H9 (cell line): ENCODE data around the gene CUBN. TPM values are rescaled to one million over a fixed set of nuclear protein-coding genes. Genes with fewer than 3 reads are reported as not detected.

ENCODE experiments used
- DNase-seq: peaks from one replicate; pipeline ENCODE4 v3.0.0-alpha.2; 2017
- H2AFZ ChIP-seq: one replicate; pipeline ENCODE4 v1.6.1; 2013; ENCODE audit warnings: mild to moderate bottlenecking, low read length, control low read depth, moderate library complexity
- H2AK5ac ChIP-seq: 2 replicates; pipeline ENCODE4 v1.6.1; 2013; ENCODE audit warnings: low read length, control low read depth, mixed read lengths; ENCODE audit not compliant: insufficient read length
- H2BK120ac ChIP-seq: one replicate; pipeline ENCODE4 v1.6.1; 2013; ENCODE audit warnings: low read depth, mild to moderate bottlenecking, low read length, control low read depth, inconsistent platforms; ENCODE audit not compliant: poor library complexity, severe bottlenecking
- H2BK12ac ChIP-seq: 2 replicates; pipeline ENCODE4 v1.6.1; 2013; ENCODE audit warnings: low read length, control low read depth, mixed read lengths, low read depth; ENCODE audit not compliant: insufficient read length
- H2BK15ac ChIP-seq: 2 replicates; pipeline ENCODE4 v1.6.1; 2013; ENCODE audit warnings: low read depth, low read length, control low read depth
- H2BK20ac ChIP-seq: one replicate; pipeline ENCODE4 v1.6.1; 2013; ENCODE audit warnings: low read depth, mild to moderate bottlenecking, low read length, control low read depth, inconsistent platforms; ENCODE audit not compliant: poor library complexity, severe bottlenecking
- H2BK5ac ChIP-seq: 2 replicates; pipeline ENCODE4 v1.6.1; 2013; ENCODE audit warnings: low read length, control low read depth, mixed read lengths; ENCODE audit not compliant: insufficient read length
- H3K14ac ChIP-seq: 2 replicates; pipeline ENCODE4 v1.6.1; 2013; ENCODE audit warnings: low read length, control low read depth; ENCODE audit not compliant: insufficient read depth
- H3K18ac ChIP-seq: 2 replicates; pipeline ENCODE4 v1.6.1; 2013; ENCODE audit warnings: low read depth, mild to moderate bottlenecking, mixed read lengths, low read length, control low read depth; ENCODE audit not compliant: insufficient read length
- H3K23ac ChIP-seq: 2 replicates; pipeline ENCODE4 v1.6.1; 2013; ENCODE audit warnings: low read length, control low read depth, mixed read lengths, low read depth; ENCODE audit not compliant: insufficient read length
- H3K23me2 ChIP-seq: 2 replicates; pipeline ENCODE4 v1.6.1; 2013; ENCODE audit warnings: low read depth, mild to moderate bottlenecking, mixed read lengths, low read length, control low read depth; ENCODE audit not compliant: insufficient read length, poor library complexity, severe bottlenecking
- H3K27ac ChIP-seq: 2 replicates; pipeline ENCODE4 v1.5.1; 2013; ENCODE audit warnings: low read length, control low read depth, mixed read lengths, low read depth; ENCODE audit not compliant: insufficient read length
- H3K27me3 ChIP-seq: 2 replicates; pipeline ENCODE4 v1.6.1; 2013; ENCODE audit warnings: low read length, control low read depth, inconsistent platforms; ENCODE audit not compliant: insufficient read depth
- H3K4ac ChIP-seq: 2 replicates; pipeline ENCODE4 v1.6.1; 2013; ENCODE audit warnings: low read depth, mild to moderate bottlenecking, control low read depth, inconsistent platforms, low read length, moderate library complexity
- H3K4me1 ChIP-seq: 2 replicates; pipeline ENCODE4 v1.6.1; 2013; ENCODE audit warnings: low read length, control low read depth, inconsistent platforms; ENCODE audit not compliant: insufficient read depth
- H3K4me2 ChIP-seq: 2 replicates; pipeline ENCODE4 v1.6.1; 2013; ENCODE audit warnings: low read length, control low read depth, mixed read lengths; ENCODE audit not compliant: insufficient read length, insufficient read depth
- H3K56ac ChIP-seq: 2 replicates; pipeline ENCODE4 v1.6.1; 2013; ENCODE audit warnings: low read depth, mild to moderate bottlenecking, mixed read lengths, low read length, control low read depth; ENCODE audit not compliant: insufficient read length
- H3K79me1 ChIP-seq: 2 replicates; pipeline ENCODE4 v1.6.1; 2013; ENCODE audit warnings: low read depth, mild to moderate bottlenecking, moderate library complexity, low read length, control low read depth, inconsistent platforms; ENCODE audit not compliant: insufficient read depth, poor library complexity, severe bottlenecking
- H3K79me2 ChIP-seq: 2 replicates; pipeline ENCODE4 v1.6.1; 2013; ENCODE audit warnings: low read length, control low read depth, inconsistent platforms; ENCODE audit not compliant: insufficient read depth
- H3K9ac ChIP-seq: 2 replicates; pipeline ENCODE4 v1.6.1; 2013; ENCODE audit warnings: low read length, control low read depth, mixed read lengths; ENCODE audit not compliant: insufficient read length; ENCODE audit errors: extremely low read depth
- H3K9me3 ChIP-seq: one replicate; pipeline ENCODE4 v1.6.1; 2013; ENCODE audit warnings: low read depth, low read length, inconsistent platforms; ENCODE audit not compliant: control insufficient read depth
- H3T11ph ChIP-seq: one replicate; pipeline ENCODE4 v1.6.1; 2013; ENCODE audit warnings: mild to moderate bottlenecking, low read length, control low read depth, inconsistent platforms
- H4K20me1 ChIP-seq: one replicate; pipeline ENCODE4 v1.6.1; 2013; ENCODE audit not compliant: control insufficient read depth, insufficient read length, insufficient read depth
- H4K5ac ChIP-seq: 2 replicates; pipeline ENCODE4 v1.6.1; 2013; ENCODE audit warnings: low read depth, mild to moderate bottlenecking, mixed read lengths, low read length, control low read depth; ENCODE audit not compliant: insufficient read length
- H4K8ac ChIP-seq: replicated peaks from 2 replicates; pipeline ENCODE4 v1.6.1; 2013; ENCODE audit warnings: low read length, control low read depth, mixed read lengths, low read depth; ENCODE audit not compliant: insufficient read length
- H4K91ac ChIP-seq: 2 replicates; pipeline ENCODE4 v1.6.1; 2013; ENCODE audit warnings: low read depth, mild to moderate bottlenecking, moderate library complexity, mixed read lengths, low read length, control low read depth; ENCODE audit not compliant: insufficient read length
- H3K27ac Mint-ChIP-seq, 3 experiments: 2 replicates in 2 of 3; 3 replicates in 1 of 3; pipeline ENCODE4 v1.8.0; 2020 to 2021; ENCODE audit warnings: mixed read lengths in 3 of 3, mild to moderate bottlenecking in 1 of 3, moderate library complexity in 1 of 3
- H3K27me3 Mint-ChIP-seq: 2 replicates; pipeline ENCODE4 v1.8.0; 2021; ENCODE audit warnings: low read depth, mild to moderate bottlenecking, moderate library complexity, mixed read lengths
- H3K36me3 Mint-ChIP-seq, 3 experiments: 2 replicates in 2 of 3; 3 replicates in 1 of 3; pipeline ENCODE4 v1.8.0; 2020 to 2021; ENCODE audit warnings: low read depth in 3 of 3, mixed read lengths in 3 of 3; ENCODE audit not compliant: insufficient read depth in 1 of 3
- H3K4me1 Mint-ChIP-seq, 2 experiments: 2 replicates each; pipeline ENCODE4 v1.8.0; 2020; ENCODE audit warnings: mixed read lengths in 2 of 2
- H3K4me3 Mint-ChIP-seq, 2 experiments: 2 replicates in 1 of 2; 3 replicates in 1 of 2; pipeline ENCODE4 v1.8.0; 2020 to 2021; ENCODE audit warnings: mild to moderate bottlenecking in 2 of 2, mixed read lengths in 2 of 2, moderate library complexity in 1 of 2
- H3K9me3 Mint-ChIP-seq, 2 experiments: 2 replicates in 1 of 2; 3 replicates in 1 of 2; pipeline ENCODE4 v1.8.0; 2020; ENCODE audit warnings: mild to moderate bottlenecking in 2 of 2, mixed read lengths in 2 of 2, moderate library complexity in 1 of 2
- WGBS: extraction: QIAGEN DNeasy Blood & Tissue Kit; methylation state at CpG from one replicate; pipeline ENCODE4 v1.1.7; 2013; ENCODE audit warnings: missing lambda C conversion rate, low lambda C conversion rate, mixed read lengths; ENCODE audit not compliant: insufficient read length; ENCODE audit errors: extremely low coverage; 5-methylcytosine and 5-hydroxymethylcytosine counted together
- total RNA-seq: library from RNA; stranded (reverse); gene quantifications from 2 replicates; pipeline ENCODE4 v1.2.1, GENCODE V29; 2021
- TF ChIP-seq, protein P1 (sequence below): fragments of 200-600 bp; sonication (generic); conservative IDR thresholded peaks from 3 replicates; pipeline ENCODE4 v1.8.0; 2021; ENCODE audit warnings: antibody characterized with exemption, mild to moderate bottlenecking

CUBN gene
- total RNA-seq, 1 experiment from 2014 or later = 0.26 TPM

GRCh38 chr10:17068953-17069352 lies 60.7 kb downstream of the CUBN start:
- no peak overlapping the region for H3K27ac Mint-ChIP-seq

More at GRCh38 chr10:17068953-17069352, 60.7 kb downstream of the CUBN start:
- Histone ChIP-seq H3K56ac (no peak overlapping the region), H2BK12ac (no peak overlapping the region), H4K91ac (no peak overlapping the region), H2AK5ac (no peak overlapping the region), H4K20me1 (no peaks in the 10 kb centered on the region), H3K18ac (no peak overlapping the region), H3K9me3 (no peaks in the 10 kb centered on the region), H2BK20ac (no peak overlapping the region), H3K27ac (no peak overlapping the region), H3K14ac (no peak overlapping the region), H3T11ph (no peak overlapping the region), H3K4ac (no peak overlapping the region), H4K5ac (no peak overlapping the region), H2AFZ (no peak overlapping the region), H3K79me1 (no peaks in the 10 kb centered on the region), H4K8ac (no peak overlapping the region), H3K9ac (no peak overlapping the region), H3K79me2 (no peaks in the 10 kb centered on the region), H2BK120ac (no peak overlapping the region), H3K4me2 (no peak overlapping the region), H3K4me1 (0 out of 2 replicates have a peak, but pooled peaks cover 3% of the 10 kb centered on the region), H2BK15ac (no peak overlapping the region), H3K23me2 (no peaks in the 10 kb centered on the region), H3K27me3 (no peaks in the 10 kb centered on the region), H3K23ac (no peak overlapping the region), H2BK5ac (no peak overlapping the region)
- TF ChIP-seq, protein P1, sequence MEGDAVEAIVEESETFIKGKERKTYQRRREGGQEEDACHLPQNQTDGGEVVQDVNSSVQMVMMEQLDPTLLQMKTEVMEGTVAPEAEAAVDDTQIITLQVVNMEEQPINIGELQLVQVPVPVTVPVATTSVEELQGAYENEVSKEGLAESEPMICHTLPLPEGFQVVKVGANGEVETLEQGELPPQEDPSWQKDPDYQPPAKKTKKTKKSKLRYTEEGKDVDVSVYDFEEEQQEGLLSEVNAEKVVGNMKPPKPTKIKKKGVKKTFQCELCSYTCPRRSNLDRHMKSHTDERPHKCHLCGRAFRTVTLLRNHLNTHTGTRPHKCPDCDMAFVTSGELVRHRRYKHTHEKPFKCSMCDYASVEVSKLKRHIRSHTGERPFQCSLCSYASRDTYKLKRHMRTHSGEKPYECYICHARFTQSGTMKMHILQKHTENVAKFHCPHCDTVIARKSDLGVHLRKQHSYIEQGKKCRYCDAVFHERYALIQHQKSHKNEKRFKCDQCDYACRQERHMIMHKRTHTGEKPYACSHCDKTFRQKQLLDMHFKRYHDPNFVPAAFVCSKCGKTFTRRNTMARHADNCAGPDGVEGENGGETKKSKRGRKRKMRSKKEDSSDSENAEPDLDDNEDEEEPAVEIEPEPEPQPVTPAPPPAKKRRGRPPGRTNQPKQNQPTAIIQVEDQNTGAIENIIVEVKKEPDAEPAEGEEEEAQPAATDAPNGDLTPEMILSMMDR = no peak
- no CpG with 5 or more reads among the region's 2 CpGs for WGBS
- DNase-seq = no peak
- Mint-ChIP-seq H3K36me3 (peaks cover 0 to 4% (median 0%) of the 10 kb centered on the region in 3 experiments; a peak in 2 of 7 replicates), H3K9me3 (peaks cover 0 to 6% of the 10 kb centered on the region in 2 experiments; a peak in 2 of 5 replicates), H3K4me3 (no peak overlapping the region), H3K4me1 (peaks cover 5 to 12% of the 10 kb centered on the region in 2 experiments), H3K27me3 (no peaks in the 10 kb centered on the region)
